B cell (primary cell): Measurements from ENCODE around the gene ALPK3. TPM values are rescaled to one million over a fixed set of nuclear protein-coding genes. Genes with fewer than 3 reads are reported as not detected.

Experiments used
- ATAC-seq: fragments of 200-7000 bp; cut with Tn5 transposase; one replicate; pipeline ENCODE4 v1.10.0; 2021; ENCODE audit warnings: low read depth, mild to moderate bottlenecking, moderate number of reproducible peaks, moderate library complexity
- CTCF ChIA-PET: fragments of 350-600 bp; sonication (Branson Sonifier 250); formaldehyde crosslinking; loops from one replicate; lab custom pipeline; 2021; ENCODE audit warnings: antibody characterized with exemption, inconsistent platforms; lab: Charles Lee
- POLR2A ChIA-PET: fragments of 350-600 bp; sonication (Branson Sonifier 250); formaldehyde crosslinking; loops from one replicate; lab custom pipeline; 2021; ENCODE audit warnings: antibody characterized with exemption; lab: Charles Lee
- DNase-seq: peaks from one replicate; pipeline ENCODE4 v3.0.0; 2013
- H2AFZ ChIP-seq: 2 replicates; pipeline ENCODE4 v1.6.1; 2012; ENCODE audit warnings: mild to moderate bottlenecking, low read depth, low read length; ENCODE audit not compliant: insufficient read depth, poor library complexity, severe bottlenecking
- H3K27ac ChIP-seq, 2 donors: 1 replicate in 1 of 2; 2 replicates in 1 of 2; pipeline ENCODE4 v1.5.1; 2012 to 2013; ENCODE audit warnings: low read length in 2 of 2, mild to moderate bottlenecking in 2 of 2, moderate library complexity in 1 of 2
- H3K27me3 ChIP-seq, 4 experiments: fragments of 200-600 bp in 1 of 4; sonication (generic) in 1 of 4; replicated peaks in 1 of 4; 1 replicate in 2 of 4; 2 replicates in 2 of 4; pipeline versions ENCODE4 v1.6.1 to v1.7.0; 2013 to 2016; ENCODE audit warnings: low read length in 3 of 4, mild to moderate bottlenecking in 2 of 4, mixed read lengths in 1 of 4, moderate library complexity in 1 of 4; ENCODE audit not compliant: insufficient read depth in 4 of 4, control insufficient read depth in 3 of 4; ENCODE audit errors: control extremely low read depth in 1 of 4
- H3K36me3 ChIP-seq, 2 experiments: replicated peaks in 1 of 2; 1 replicate in 1 of 2; 2 replicates in 1 of 2; pipeline versions ENCODE4 v1.6.1 to v1.7.1; 2013; ENCODE audit warnings: low read length in 1 of 2; ENCODE audit not compliant: insufficient read depth in 2 of 2, control insufficient read depth in 1 of 2; ENCODE audit errors: control extremely low read depth in 1 of 2, extremely low read depth in 1 of 2
- H3K4me1 ChIP-seq, 2 donors: fragments of 200-600 bp in 1 of 2; sonication (generic) in 1 of 2; 1 replicate in 1 of 2; 2 replicates in 1 of 2; pipeline versions ENCODE4 v1.5.1 to v1.6.1; 2013 to 2017; ENCODE audit warnings: low read length in 2 of 2; ENCODE audit not compliant: control insufficient read depth in 2 of 2, insufficient read depth in 2 of 2
- H3K4me2 ChIP-seq: replicated peaks from 2 replicates; pipeline ENCODE3; 2012; ENCODE audit warnings: mild to moderate bottlenecking, low read depth, low read length; ENCODE audit not compliant: poor library complexity, severe bottlenecking
- H3K4me3 ChIP-seq, 5 experiments: fragments of 200-600 bp in 1 of 5; sonication (generic) in 1 of 5; 1 replicate in 3 of 5; 2 replicates in 2 of 5; pipeline versions ENCODE4 v1.5.1 to v1.7.0; 2011 to 2016; ENCODE audit warnings: low read length in 4 of 5, mild to moderate bottlenecking in 4 of 5, low read depth in 2 of 5, control low read depth in 1 of 5, moderate library complexity in 1 of 5; ENCODE audit not compliant: insufficient read depth in 1 of 5; ENCODE audit errors: control extremely low read depth in 1 of 5, extremely low read depth in 1 of 5
- H3K79me2 ChIP-seq: fragments of 200-600 bp; sonication (generic); one replicate; pipeline ENCODE4 v1.6.0; 2016; ENCODE audit warnings: low read length; ENCODE audit not compliant: control insufficient read depth, insufficient read depth
- H3K9ac ChIP-seq: fragments of 200-600 bp; sonication (generic); 2 replicates; pipeline ENCODE4 v1.6.1; 2017; ENCODE audit warnings: mild to moderate bottlenecking, low read length, moderate library complexity
- H3K9me3 ChIP-seq, 3 donors: one replicate each; pipeline versions ENCODE4 v1.6.1 to v1.7.1; 2013; ENCODE audit warnings: low read length in 2 of 3; ENCODE audit not compliant: control insufficient read depth in 2 of 3, insufficient read depth in 1 of 3; ENCODE audit errors: control extremely low read depth in 1 of 3
- H4K20me1 ChIP-seq: 2 replicates; pipeline ENCODE4 v1.6.0; 2012; ENCODE audit warnings: mild to moderate bottlenecking, low read length; ENCODE audit not compliant: insufficient read depth, control insufficient read depth, poor library complexity, severe bottlenecking
- H3K27ac Mint-ChIP-seq: one replicate; pipeline ENCODE4 v1.8.0; 2021; ENCODE audit warnings: mixed read lengths
- H3K27me3 Mint-ChIP-seq: one replicate; pipeline ENCODE4 v1.8.0; 2021; ENCODE audit warnings: mixed read lengths
- H3K4me1 Mint-ChIP-seq: one replicate; pipeline ENCODE4 v1.8.0; 2021; ENCODE audit warnings: mixed read lengths
- H3K4me3 Mint-ChIP-seq: one replicate; pipeline ENCODE4 v1.8.0; 2021; ENCODE audit warnings: mixed read lengths
- H3K9me3 Mint-ChIP-seq: one replicate; pipeline ENCODE4 v1.8.0; 2022; ENCODE audit warnings: mixed read lengths; ENCODE audit not compliant: insufficient read depth
- CTCF ChIP-seq: fragments of 200-600 bp; IDR thresholded peaks from one replicate; pipeline ENCODE4 v1.8.0; 2022; ENCODE audit warnings: antibody characterized with exemption, mild to moderate bottlenecking
- EZH2 ChIP-seq: IDR thresholded peaks from 2 replicates; pipeline ENCODE4 v1.6.1; 2012; ENCODE audit warnings: borderline replicate concordance, low read depth, mild to moderate bottlenecking, moderate library complexity, low read length; ENCODE audit not compliant: insufficient read depth, poor library complexity, severe bottlenecking
- WGBS: methylation state at CpG from one replicate; pipeline ENCODE4 v1.1.5; 2013; ENCODE audit warnings: missing lambda C conversion rate; ENCODE audit not compliant: insufficient coverage; 5-methylcytosine and 5-hydroxymethylcytosine counted together
- intact Hi-C: fragments of 100-400 bp; cut with micrococcal nuclease; formaldehyde crosslinking; loops from one replicate; pipeline ENCODE4 v1.10.0; 2022
- polyA plus RNA-seq: library from polyadenylated mRNA; depleted of rRNA; stranded (reverse); fragments of >200 nt; gene quantifications from 2 replicates; pipeline ENCODE4 v1.2.3, GENCODE V29; 2012
- total RNA-seq, 2 donors: library from RNA; stranded (reverse); fragments of 120-200 nt in 1 of 2; gene quantifications; 1 replicate in 1 of 2; 2 replicates in 1 of 2; pipeline versions ENCODE4 v1.2.3 to v1.2.4, GENCODE V29; 2013 to 2022

ALPK3 gene
- total and polyA plus RNA-seq, 2 donors (not counting 1 experiment from before 2014, with no cell fraction given): 0.07 to 0.15 TPM

DNA sequence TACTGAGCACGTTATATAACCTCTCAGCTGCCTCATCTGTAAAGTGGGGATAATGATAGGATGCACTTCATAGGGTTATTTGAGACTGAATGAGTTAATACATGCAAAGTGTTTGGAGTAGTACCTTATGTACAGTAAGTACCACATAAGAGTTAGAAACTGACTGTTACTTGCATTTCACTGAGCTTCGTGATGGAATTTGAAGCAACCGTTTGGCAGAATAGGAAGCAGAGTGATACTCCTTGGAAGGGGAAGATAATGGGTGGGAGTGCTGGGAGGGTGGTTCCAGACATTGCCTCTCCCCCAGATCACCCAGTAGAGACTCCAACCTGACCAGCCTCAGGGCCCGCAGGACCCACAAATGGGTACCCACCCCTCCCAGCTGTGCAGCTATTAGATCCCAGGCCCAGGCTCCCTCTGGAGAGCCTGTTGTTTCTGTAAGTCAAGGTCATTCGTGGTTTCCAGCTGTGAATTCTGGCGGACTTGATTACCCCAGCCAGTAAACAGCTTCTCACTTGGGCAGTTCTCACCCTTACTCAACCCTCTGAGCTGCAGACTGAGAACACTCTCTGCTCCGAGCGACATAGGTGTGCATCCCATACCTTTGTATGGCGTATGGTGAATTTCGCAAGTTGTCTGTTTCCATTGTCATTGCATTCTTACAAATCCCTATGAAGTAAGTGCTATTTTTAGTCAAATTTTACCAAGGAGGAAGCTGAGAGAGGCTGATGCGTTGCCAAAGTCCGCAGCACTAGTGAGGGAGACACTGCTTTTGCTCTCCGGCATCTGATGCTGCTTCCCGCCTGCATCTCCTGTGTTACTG, 11.1 kb downstream of the ALPK3 start:
- Mint-ChIP-seq H3K9me3 (no peaks in the 10 kb centered on the region), H3K4me3 (no peak overlapping the region), H3K4me1 (no peaks in the 10 kb centered on the region), H3K27ac (no peak overlapping the region), H3K27me3 (peaks cover 10% of the 10 kb centered on the region)
- Histone ChIP-seq H4K20me1 (no peaks in the 10 kb centered on the region), H2AFZ (no peak overlapping the region), H3K9me3 (no peaks in the 10 kb centered on the region), H3K4me3 (no peak overlapping the region), H3K27ac (no peak overlapping the region), H3K4me1 (no peaks in the 10 kb centered on the region), H3K4me2 (no peak overlapping the region), H3K9ac (no peak overlapping the region), H3K79me2 (no peaks in the 10 kb centered on the region), H3K27me3 (no peaks in the 10 kb centered on the region), H3K36me3 (no peaks in the 10 kb centered on the region)
- intact Hi-C loops: no loop called here
- ATAC-seq (no peak), DNase-seq (no peak)
- CTCF ChIA-PET: interaction anchor here (0.6 to 0.8 kb wide), 2 partner anchors 17 to 239 kb away, joined by 4 to 5 read pairs; no protein-coding TSS in a partner anchor
- TF ChIP-seq CTCF (no peak), EZH2 (no peak)
- POLR2A ChIA-PET: no interaction called here
- WGBS: 83% methylated on average over 7 of the region's 14 CpGs

DNA sequence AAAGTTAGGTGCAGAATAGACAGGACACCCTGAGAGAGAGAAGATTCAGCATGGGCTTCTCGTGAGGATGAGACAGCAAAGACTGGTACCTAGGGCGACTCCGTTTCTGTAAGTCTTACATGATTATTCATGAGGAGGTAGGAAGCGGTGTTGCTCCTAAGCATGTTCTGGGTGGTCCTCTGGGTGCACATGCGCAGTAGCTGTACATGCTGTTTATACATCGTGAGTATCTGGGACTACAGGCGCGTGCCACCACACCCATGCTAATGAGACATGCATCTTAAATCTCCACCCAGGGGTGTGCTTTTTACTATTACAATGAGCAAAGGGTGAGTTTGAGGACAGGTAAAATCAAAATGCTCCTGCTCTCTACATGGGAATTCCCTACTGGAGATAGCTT, 12.3 kb downstream of the ALPK3 start:
- DNase-seq (no peak), ATAC-seq (no peak)
- Histone ChIP-seq H3K36me3 (no peaks in the 10 kb centered on the region), H3K4me1 (no peaks in the 10 kb centered on the region), H3K27me3 (no peaks in the 10 kb centered on the region), H2AFZ (no peak overlapping the region), H3K9me3 (no peaks in the 10 kb centered on the region), H3K4me3 (no peak overlapping the region), H3K9ac (no peak overlapping the region), H3K4me2 (no peak overlapping the region), H3K79me2 (no peaks in the 10 kb centered on the region), H4K20me1 (no peaks in the 10 kb centered on the region), H3K27ac (no peak overlapping the region)
- ChIA-PET CTCF (interaction anchor here (0.8 kb wide), 1 partner anchor 15 kb away, joined by 4 read pairs; no protein-coding TSS in a partner anchor), POLR2A (no interaction called here)
- Mint-ChIP-seq H3K9me3 (no peaks in the 10 kb centered on the region), H3K4me3 (no peak overlapping the region), H3K4me1 (no peaks in the 10 kb centered on the region), H3K27me3 (peaks cover 11% of the 10 kb centered on the region), H3K27ac (no peak overlapping the region)
- 100% methylated on average over 5 of the region's 8 CpGs for WGBS
- intact Hi-C loops: no loop called here
- TF ChIP-seq EZH2 (no peak), CTCF (no peak)
